ENCODE data around the gene RSL1D1. TPM values are rescaled to one million over a fixed set of nuclear protein-coding genes. Genes with fewer than 3 reads are reported as not detected.

Gene RSL1D1
- total and polyA plus RNA-seq, 2 of the 8 experiments (the other 6 are each of a cell fraction or from before 2014, with no cell fraction given), result 41.3 to 292 TPM

DNA sequence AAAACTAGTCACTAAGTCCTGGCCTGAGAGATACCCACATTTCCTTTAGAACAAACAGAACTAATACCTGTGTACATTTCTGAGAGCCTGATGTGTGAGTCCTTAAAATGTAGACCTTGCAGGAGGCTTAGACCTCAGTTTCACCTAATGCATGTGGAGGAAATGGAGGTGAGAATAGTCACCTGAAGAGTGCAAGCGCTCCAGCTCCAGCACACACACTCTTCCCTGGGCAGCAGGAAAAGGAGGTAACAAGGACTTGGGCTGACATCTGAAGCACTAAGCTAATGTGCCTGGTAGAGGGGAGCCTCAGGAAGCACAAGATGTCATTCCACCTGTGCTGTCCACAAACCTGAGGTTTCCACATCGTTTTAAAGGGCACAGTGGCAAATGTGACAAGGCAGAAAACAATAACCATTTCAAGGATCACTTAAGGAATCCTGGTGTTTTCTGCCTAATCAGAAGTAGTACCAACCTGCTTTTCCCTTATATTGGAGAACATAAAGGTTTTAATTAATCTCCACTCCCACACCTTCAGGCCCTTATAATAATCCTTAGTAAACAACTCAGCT lies 17.2 kb upstream of the RSL1D1 start (continued):
- TF ChIP-seq CTBP2 (IDR thresholded peaks at IDR 0.05; ENCODE audit: borderline replicate concordance, insufficient read depth, insufficient read length, low read length) (no peak), HDAC6 (IDR thresholded peaks at IDR 0.05; ENCODE audit: low read depth, low read length) (no peak), NANOG (IDR thresholded peaks at IDR 0.05; ENCODE audit: insufficient read depth, low read depth, low read length, poor library complexity, severe bottlenecking) (no peak)

All from H1 (cell line).